HG02885 (cell line): ENCODE measurements around the gene PINK1.

Experiments
- ATAC-seq: cut with Tn5 transposase; IDR thresholded peaks from one replicate; pipeline ENCODE4 v1.9.1; 2021; ENCODE audit warnings: mild to moderate bottlenecking; ENCODE audit not compliant: unreplicated experiment, poor library complexity

Gene PINK1

DNA sequence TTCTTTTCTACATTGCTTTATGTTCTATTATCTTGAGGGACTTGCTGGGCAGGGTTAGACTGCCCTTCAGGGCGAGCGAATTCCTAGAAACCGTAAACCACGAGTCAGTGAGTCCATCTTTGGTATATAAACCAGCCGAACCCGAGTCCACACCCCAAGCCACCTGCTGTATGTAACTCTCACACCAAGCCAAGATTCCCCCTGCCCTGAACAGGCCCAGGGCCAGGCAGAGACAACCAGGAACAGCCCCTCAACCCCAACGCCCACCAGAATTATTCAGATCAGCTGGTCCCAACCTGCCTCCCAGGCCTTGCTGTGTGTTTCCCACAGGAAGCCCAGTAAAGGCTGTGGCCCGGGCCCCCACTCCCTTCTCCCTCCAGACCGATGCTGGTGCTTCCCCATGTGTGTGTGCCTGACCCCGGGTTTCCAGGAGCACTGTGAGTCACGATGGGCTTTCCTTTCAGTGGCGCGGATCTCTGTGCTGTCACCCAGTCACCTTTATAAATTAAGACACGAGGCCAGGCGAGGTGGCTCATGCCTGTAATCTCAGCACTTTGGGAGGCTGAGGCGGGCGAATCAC, 67.5 kb downstream of the PINK1 start:
- no peak for ATAC-seq
